ENCODE data around the gene BEND2.

DNA sequence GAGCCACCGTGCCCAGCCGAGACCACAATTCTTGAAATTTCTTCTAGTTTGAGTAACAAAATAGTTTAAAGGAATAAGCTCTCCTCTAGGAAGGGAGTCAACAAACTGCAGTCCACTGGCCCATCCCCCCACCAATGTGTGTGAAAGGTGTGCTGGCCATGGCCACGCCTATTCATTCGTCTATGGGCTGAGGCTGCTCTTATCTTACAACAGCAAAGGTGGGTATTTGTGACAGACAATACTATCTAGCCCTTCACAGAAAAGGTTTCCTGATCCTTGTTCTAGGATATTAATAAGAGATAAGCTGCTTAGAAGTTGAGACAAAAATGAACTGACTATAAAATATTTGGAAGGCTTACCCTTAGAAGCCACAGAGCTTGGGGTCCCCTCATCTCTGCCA, 41.2 kb downstream of the BEND2 start:
- TF ChIP-seq CTCF (IDR thresholded peaks at IDR 0.05) (no peak), POLR2A (IDR thresholded peaks at IDR 0.05) (no peak)

Measured in testis (tissue), 2 donors.